GM19372 (cell line): ENCODE results near the gene ALG1L2.
"Not testable (repeated sequence)": the region's sequence is repeated elsewhere in the genome, so short reads cannot be mapped to it uniquely, and the experiment has no call there.

Experiments
- ATAC-seq: cut with Tn5 transposase; IDR thresholded peaks from one replicate; pipeline ENCODE4 v1.9.1; 2021; ENCODE audit warnings: mild to moderate bottlenecking, low read depth, moderate library complexity; ENCODE audit not compliant: unreplicated experiment

ALG1L2 gene

GRCh38 chr3:130081351-130081881 is at the start of gene ALG1L2:
Gene ALG1L2, plus strand, starts transcription at chr3:130081831. Its CDS starts 186 bp downstream, at chr3:130082017.
- ATAC-seq, result no peak

GRCh38 chr3:130037126-130037815 is 44.4 kb upstream of the ALG1L2 start:
- not testable (repeated sequence) for ATAC-seq

GRCh38 chr3:130042736-130043135 is 38.9 kb upstream of the ALG1L2 start:
- not testable (repeated sequence) for ATAC-seq

GRCh38 chr3:130043658-130044057 is 38.0 kb upstream of the ALG1L2 start:
- ATAC-seq, result not testable (repeated sequence)

GRCh38 chr3:130044370-130044769 is 37.3 kb upstream of the ALG1L2 start:
- ATAC-seq, result no peak

GRCh38 chr3:130048726-130049125 is 32.9 kb upstream of the ALG1L2 start:
- no peak for ATAC-seq

GRCh38 chr3:130052366-130052765 is 29.3 kb upstream of the ALG1L2 start:
- ATAC-seq, result not testable (repeated sequence)

GRCh38 chr3:130052965-130053364 is 28.7 kb upstream of the ALG1L2 start:
- not testable (repeated sequence) for ATAC-seq

- not testable (repeated sequence) for ATAC-seq
Observed at GRCh38 chr3:130057536-130058266, 23.9 kb upstream of the ALG1L2 start.

- ATAC-seq, result not testable (repeated sequence)
Observed at GRCh38 chr3:130058267-130058657, 23.4 kb upstream of the ALG1L2 start.

- not testable (repeated sequence) for ATAC-seq
Observed at GRCh38 chr3:130058716-130059115, 22.9 kb upstream of the ALG1L2 start.

- ATAC-seq, result not testable (repeated sequence)
Observed at GRCh38 chr3:130059162-130059561, 22.5 kb upstream of the ALG1L2 start.

GRCh38 chr3:130073582-130073981 is 8.0 kb upstream of the ALG1L2 start:
- no peak for ATAC-seq

GRCh38 chr3:130077636-130078035 is 4.0 kb upstream of the ALG1L2 start:
- no peak for ATAC-seq

GRCh38 chr3:130083363-130084090 is 1.9 kb downstream of the ALG1L2 start:
- not testable (repeated sequence) for ATAC-seq

- ATAC-seq, result no peak
Observed at GRCh38 chr3:130084436-130084980, 2.9 kb downstream of the ALG1L2 start.

- no peak for ATAC-seq
Observed at GRCh38 chr3:130085881-130086280, 4.2 kb downstream of the ALG1L2 start.

GRCh38 chr3:130086628-130087027 is 5.0 kb downstream of the ALG1L2 start:
- not testable (repeated sequence) for ATAC-seq

GRCh38 chr3:130088061-130088460 is 6.4 kb downstream of the ALG1L2 start:
- no peak for ATAC-seq

GRCh38 chr3:130090681-130091080 is 9.1 kb downstream of the ALG1L2 start:
- not testable (repeated sequence) for ATAC-seq

GRCh38 chr3:130091958-130092357 is 10.3 kb downstream of the ALG1L2 start:
- ATAC-seq, result no peak
